HG03066 (cell line): ENCODE measurements around the gene MYO18B.

ENCODE experiments used
- ATAC-seq: cut with Tn5 transposase; IDR thresholded peaks from one replicate; pipeline ENCODE4 v1.9.1; 2021; ENCODE audit warnings: low read depth; ENCODE audit not compliant: unreplicated experiment

The MYO18B gene

GRCh38 chr22:25817092-25817943 is 75.3 kb downstream of the MYO18B start:
- no peak for ATAC-seq

GRCh38 chr22:25818541-25818940 is 76.6 kb downstream of the MYO18B start:
- ATAC-seq = no peak

GRCh38 chr22:25822344-25822743 is 80.4 kb downstream of the MYO18B start:
- ATAC-seq = no peak

GRCh38 chr22:25823276-25823675 is 81.3 kb downstream of the MYO18B start:
- no peak for ATAC-seq

GRCh38 chr22:25824828-25825423 is 82.9 kb downstream of the MYO18B start:
- no peak for ATAC-seq

GRCh38 chr22:25827415-25827814 is 85.4 kb downstream of the MYO18B start:
- ATAC-seq = no peak

- ATAC-seq = no peak
These were observed 86.4 kb downstream of the MYO18B start for GRCh38 chr22:25828422-25828821.

GRCh38 chr22:25829237-25829636 is 87.2 kb downstream of the MYO18B start:
- no peak for ATAC-seq

GRCh38 chr22:25829808-25830777 is 88.1 kb downstream of the MYO18B start:
- no peak for ATAC-seq

- no peak for ATAC-seq
These were observed 91.1 kb downstream of the MYO18B start for GRCh38 chr22:25833091-25833490.

- ATAC-seq = no peak
These were observed 91.7 kb downstream of the MYO18B start for GRCh38 chr22:25833676-25834075.

GRCh38 chr22:25834490-25834889 is 92.5 kb downstream of the MYO18B start:
- no peak for ATAC-seq

- ATAC-seq = no peak
These were observed 93.4 kb downstream of the MYO18B start for GRCh38 chr22:25835348-25835747.

- ATAC-seq = no peak
These were observed 95.4 kb downstream of the MYO18B start for GRCh38 chr22:25837288-25837900.

- no peak for ATAC-seq
These were observed 97.2 kb downstream of the MYO18B start for GRCh38 chr22:25838960-25839741.

- no peak for ATAC-seq
These were observed 97.8 kb downstream of the MYO18B start for GRCh38 chr22:25839755-25840154.

- no peak for ATAC-seq
These were observed 98.2 kb downstream of the MYO18B start for GRCh38 chr22:25840167-25840566.

- no peak for ATAC-seq
These were observed 98.9 kb downstream of the MYO18B start for GRCh38 chr22:25840891-25841290.

GRCh38 chr22:25841775-25842174 is 99.8 kb downstream of the MYO18B start:
- no peak for ATAC-seq
